ENCODE data around the gene EDC4.
"Not testable (repeated sequence)": the region's sequence is repeated elsewhere in the genome, so short reads cannot be mapped to it uniquely, and the experiment has no call there.

EDC4 gene

DNA sequence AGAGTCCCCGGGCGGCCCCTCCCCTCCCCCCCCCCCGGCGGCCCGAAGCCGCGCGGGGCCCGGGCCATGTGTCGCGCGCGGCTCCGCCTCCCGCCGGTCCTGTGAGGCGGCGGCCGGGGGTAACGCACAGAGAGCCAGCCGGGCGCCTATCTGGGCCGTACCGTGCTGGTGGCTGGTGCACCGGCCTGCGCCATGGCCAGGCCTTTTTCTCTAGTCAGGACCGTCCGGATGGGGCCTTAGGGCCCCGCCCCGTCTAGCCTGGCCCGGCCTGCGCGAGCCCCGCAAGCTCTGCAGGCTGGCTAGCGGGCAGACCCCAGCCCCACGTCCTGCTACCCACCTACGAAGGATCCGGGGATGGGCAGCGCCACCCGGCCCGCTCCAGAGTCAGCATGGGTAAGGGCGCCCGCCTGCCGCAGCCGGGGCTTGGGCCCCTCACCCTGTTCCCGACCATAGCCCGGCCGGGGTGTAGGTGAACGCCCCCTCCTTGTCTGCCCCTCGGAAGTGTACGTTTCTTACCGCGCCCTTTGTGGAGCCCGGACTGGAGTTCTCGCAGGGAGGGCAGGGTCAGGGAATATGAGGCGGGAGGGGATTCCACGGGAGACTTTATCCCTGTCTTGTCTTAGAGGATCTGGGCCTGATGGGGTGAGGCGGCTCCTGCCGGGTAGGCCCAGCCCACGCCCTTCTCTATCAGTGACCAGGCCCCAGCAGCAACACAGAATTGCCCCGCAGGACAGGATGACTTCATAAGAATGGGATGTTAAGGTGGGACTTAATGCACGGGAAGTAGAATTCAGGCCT is 25.6 kb upstream of the EDC4 start, which contains the start of gene CENPT:
TSS of gene CENPT (minus strand) at position 630 of the 798 bp plus-strand sequence. CDS start 13,834 bp downstream, outside the sequence.
- peak; percentile 48 for DNase-seq (ENCODE audit: low read depth)

GRCh38 chr16:67848118-67848517 is 24.7 kb upstream of the EDC4 start:
- DNase-seq (ENCODE audit: low read depth), result no peak

DNA sequence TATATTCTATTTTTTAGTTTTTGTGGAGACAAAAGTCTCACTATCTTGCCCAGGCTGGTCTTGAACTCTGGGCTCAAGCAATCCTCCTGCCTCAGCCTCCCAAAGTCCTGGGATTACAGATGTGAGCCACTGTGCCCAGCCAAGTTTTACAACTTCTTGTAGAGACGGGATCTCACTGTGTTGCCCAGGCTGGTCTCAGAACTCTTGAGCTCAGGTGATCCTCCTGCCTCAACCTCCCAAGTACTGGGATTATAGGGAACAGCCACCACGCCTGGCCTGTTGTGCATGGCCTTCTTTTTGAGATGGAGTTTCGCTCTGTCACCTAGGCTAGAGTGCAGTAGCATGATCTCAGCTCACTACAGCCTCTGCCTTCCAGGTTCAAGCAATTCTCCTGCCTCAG is 19.2 kb upstream of the EDC4 start:
- no peak for DNase-seq (ENCODE audit: low read depth)

GRCh38 chr16:67855789-67856188 is 17.1 kb upstream of the EDC4 start:
- no peak for DNase-seq (ENCODE audit: low read depth)

GRCh38 chr16:67856927-67857546 is 15.8 kb upstream of the EDC4 start:
- no peak for DNase-seq (ENCODE audit: low read depth)

GRCh38 chr16:67857547-67858233 is 15.2 kb upstream of the EDC4 start:
- DNase-seq (ENCODE audit: low read depth), result no peak

DNA sequence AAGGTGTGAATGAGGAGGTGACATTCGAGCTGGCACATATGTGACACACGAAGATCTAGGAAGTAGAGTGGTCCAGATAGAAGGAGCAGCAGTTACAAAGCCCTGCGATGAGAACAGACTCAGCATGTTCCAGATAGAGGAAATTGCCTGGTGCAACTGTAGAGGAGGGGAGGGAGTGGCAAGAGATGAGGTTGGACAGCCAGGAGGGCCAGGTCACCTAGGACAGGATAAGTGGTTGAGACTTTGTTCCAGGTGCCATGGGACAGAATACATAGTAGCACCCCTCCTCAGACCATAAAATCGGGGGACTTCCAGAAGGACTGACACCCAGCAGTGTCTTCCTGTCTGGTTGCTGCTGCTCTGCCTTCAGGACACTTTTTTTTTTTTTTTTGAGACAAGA is 14.4 kb upstream of the EDC4 start:
- DNase-seq (ENCODE audit: low read depth), result no peak

- no peak for DNase-seq (ENCODE audit: low read depth)
Observed at GRCh38 chr16:67860589-67861398, 12.1 kb upstream of the EDC4 start.

DNA sequence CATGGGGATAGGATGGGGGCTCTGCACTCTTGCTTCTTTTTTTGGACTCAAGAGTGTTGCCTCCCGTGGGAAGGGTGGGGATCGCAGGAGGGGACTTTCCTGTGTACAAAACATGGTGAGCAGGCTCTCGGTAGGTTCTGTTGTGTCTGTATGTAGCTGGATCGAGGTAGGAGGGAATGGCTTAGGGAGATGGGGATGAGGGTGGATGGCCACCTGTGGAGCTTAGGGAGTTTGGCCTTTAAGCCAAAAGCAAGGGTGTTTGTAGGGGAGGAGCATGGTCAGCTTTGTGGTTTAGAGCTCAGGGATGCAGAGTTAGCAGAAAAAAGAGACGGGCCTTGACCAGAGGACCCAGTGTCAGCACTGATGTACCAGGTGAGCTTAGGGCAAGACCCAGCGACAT is 11.0 kb upstream of the EDC4 start:
- DNase-seq (ENCODE audit: low read depth), result no peak

DNA sequence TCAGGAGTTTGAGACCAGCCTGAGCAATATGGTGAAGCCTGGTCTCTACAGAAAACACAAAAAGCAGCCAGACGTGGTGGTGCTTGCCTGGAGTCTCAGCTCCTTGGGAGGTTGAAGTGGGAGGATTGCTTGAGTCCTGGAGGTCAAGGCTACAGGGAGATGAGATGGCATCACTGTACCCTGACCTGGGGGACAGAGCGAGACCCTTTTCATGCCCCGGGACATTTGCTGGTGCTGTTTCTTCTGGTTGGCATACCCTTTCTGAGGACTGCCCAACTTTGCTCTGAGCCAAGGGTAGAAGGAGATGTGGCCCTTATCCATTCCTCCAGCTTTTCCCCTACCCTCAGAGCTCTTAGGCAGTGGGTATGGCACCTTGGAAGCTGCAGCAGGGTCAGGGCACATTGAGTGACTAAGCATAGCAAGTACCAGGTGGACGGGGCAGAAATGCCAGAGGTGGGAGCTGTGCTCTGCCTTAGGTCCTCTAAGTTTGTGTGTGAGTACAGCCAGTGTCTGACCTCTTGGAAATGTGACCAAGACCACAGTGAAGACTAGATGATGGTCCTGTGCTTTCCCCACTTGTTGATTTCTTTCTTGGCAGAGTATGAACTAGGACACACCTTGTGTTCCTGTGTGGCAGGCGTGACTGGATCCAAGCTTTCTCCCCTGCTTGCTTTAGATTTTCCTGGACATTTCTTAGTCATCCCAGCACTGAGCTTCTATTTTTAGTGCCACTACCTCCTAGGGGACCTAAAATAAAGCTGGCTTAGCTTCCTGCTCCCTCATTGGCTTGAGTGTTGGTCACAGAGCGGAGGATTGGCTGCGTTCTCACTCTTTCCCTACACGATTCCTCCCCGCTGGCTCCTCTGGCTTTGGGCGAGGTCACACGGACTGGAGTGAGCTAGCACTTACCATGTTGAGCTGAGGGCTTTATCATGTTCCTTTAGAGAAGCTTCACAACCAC is 9.9 kb upstream of the EDC4 start:
- DNase-seq (ENCODE audit: low read depth), result no peak

DNA sequence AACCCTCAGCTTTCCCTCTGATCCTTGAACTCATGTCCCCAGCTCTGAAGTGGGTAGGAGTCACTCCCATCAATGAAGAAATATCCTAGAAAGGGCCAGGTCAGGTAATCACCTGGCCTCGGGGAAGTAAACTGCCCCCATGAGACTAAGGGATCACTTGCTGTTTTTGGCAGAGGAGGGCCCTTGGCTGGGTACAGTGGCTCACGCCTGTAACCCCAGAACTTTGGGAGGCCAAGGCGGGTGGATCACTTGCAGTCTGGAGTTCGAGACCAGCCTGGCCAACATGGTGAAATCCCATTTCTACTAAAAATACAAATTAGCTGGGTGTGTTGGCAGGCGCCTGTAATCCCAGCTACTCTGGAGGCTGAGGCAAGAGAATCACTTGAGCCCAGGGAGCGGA is 8.8 kb upstream of the EDC4 start:
- not testable (repeated sequence) for DNase-seq (ENCODE audit: low read depth)

DNA sequence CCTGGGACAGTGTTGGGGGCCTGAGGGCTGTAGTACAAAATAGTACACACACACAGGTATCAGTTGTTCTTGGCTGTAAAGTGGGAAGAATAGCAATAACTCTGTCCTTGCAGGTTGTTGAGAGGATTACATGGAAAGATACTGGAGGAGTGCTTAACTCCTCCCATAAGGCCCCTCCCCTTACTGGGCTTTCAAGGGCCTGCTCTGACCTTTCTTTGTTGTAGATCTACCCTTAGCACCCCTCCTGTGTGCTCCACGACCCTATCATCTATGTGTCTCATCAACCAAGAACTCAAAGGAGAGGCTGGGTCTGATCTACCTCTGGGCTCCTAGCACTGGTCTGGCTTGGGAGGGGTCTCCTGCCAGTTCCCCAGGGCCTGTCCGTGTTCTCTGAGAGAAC is 8.3 kb upstream of the EDC4 start:
- no peak for DNase-seq (ENCODE audit: low read depth)

- no peak for DNase-seq (ENCODE audit: low read depth)
Observed at GRCh38 chr16:67865318-67865717, 7.5 kb upstream of the EDC4 start.

DNA sequence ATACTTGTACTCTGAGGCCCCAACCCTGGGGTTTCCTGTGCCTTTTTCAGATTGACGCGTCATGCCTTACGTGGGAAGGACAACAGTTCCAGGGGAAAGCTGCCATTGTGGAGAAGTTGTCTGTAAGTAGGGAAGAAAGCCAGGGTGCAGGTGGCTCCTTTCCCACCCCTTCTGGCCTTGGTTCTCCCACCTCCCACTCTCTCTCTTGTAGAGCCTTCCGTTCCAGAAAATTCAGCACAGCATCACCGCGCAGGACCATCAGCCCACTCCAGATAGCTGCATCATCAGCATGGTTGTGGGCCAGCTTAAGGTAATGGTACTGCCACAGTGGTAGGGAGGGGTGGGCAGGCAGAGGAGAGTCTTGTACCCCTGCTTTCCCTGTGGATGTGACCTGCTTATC is 4.6 kb upstream of the EDC4 start:
- no peak for DNase-seq (ENCODE audit: low read depth)

- no peak for DNase-seq (ENCODE audit: low read depth)
Observed at GRCh38 chr16:67869653-67870052, 3.2 kb upstream of the EDC4 start.

- DNase-seq (ENCODE audit: low read depth), result no peak
Observed at GRCh38 chr16:67871256-67871655, 1.6 kb upstream of the EDC4 start.

DNA sequence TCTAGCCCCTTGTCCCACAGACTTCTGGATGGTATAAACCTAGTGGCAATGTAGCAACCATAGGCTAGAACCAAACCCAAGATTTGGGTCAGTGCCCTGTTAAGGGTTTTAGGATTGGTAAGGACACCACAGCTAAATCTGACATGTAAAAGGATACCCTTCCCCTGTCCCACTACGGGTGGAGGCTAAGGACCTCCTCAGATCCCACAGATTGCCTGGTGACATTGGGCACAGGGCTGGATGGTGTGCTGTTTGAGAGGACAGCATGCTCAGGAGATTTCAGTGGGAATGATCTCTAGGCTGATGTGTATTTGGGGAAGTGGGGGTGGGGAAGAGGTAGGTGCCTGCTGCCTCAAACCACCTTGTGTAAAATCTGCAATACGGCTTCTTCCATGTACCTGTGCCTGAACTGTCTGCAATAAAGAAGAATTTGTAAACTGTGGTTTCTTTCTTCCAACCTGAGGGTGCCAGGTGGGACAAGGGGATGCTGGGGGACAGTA is 671 bp upstream of the EDC4 start:
- DNase-seq (ENCODE audit: low read depth), result no peak

- no peak for DNase-seq (ENCODE audit: low read depth)
Observed at GRCh38 chr16:67873435-67874370, 851 bp downstream of the EDC4 start.

- no peak for DNase-seq (ENCODE audit: low read depth)
Observed at GRCh38 chr16:67874372-67874771, 1.5 kb downstream of the EDC4 start.

DNA sequence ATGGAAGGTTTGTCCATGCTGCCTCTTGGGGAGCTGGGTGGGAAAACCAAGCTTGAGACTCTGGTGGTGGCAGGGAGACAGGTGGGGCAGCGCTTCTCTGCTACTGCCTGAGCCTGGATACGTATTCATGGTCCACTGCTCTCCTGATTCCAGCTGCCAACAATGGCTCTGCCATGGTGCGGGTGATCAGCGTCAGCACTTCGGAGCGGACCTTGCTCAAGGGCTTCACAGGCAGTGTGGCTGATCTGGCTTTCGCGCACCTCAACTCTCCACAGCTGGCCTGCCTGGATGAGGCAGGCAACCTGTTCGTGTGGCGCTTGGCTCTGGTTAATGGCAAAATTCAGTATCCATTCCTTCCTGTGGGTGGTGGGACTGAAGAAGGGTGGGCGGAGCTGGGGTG is 4.2 kb downstream of the EDC4 start:
- no peak for DNase-seq (ENCODE audit: low read depth)
